Coronary artery (tissue), 2 donors: ENCODE results near the gene GSTT2.

Experiments
- DNase-seq: peaks from one replicate; pipeline ENCODE4 v3.0.0-alpha.2; 2017; ENCODE audit warnings: low spot score
- H3K27ac ChIP-seq, 2 donors: fragments of 200-600 bp; sonication (generic); one replicate each; pipeline ENCODE4 v1.5.1; 2016 to 2019
- H3K4me3 ChIP-seq: fragments of 200-600 bp; sonication (generic); 2 replicates; pipeline ENCODE4 v1.5.1; 2016; ENCODE audit warnings: mild to moderate bottlenecking, moderate library complexity
- TF ChIP-seq, protein P1 (sequence below): fragments of 200-600 bp; sonication (generic); IDR thresholded peaks from one replicate; pipeline ENCODE4 v1.5.1; 2019; ENCODE audit warnings: antibody characterized with exemption

Gene GSTT2

DNA sequence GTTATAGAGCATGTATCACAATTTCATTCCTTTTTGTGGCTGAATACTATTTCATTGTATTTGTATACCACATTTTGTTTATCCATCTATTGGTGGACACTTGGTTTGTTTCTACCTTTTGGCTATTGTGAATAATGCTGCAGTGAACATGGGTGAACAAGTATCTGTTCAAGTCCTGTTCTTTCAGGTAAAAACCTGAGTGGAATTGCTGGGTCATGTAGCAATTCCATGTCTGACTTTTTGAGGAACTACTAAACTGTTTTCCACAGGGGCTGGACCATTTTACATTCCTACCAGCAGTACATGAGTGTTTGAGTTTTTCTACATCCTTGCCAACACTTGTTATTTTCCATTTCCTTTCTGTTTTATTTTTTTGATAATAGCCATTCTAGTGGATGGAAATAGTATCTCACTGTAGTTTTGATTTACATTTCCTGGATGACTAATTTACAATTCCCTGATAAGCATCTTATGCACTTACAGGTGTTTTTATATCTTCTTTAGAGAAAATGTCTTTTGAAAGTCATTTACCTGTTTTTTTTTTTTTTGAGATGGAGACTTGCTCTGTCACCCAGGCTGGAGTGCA lies 43.4 kb downstream of the GSTT2 start:
- Histone ChIP-seq H3K4me3 (no peak overlapping the region), H3K27ac (no peak overlapping the region)
- TF ChIP-seq, protein P1, sequence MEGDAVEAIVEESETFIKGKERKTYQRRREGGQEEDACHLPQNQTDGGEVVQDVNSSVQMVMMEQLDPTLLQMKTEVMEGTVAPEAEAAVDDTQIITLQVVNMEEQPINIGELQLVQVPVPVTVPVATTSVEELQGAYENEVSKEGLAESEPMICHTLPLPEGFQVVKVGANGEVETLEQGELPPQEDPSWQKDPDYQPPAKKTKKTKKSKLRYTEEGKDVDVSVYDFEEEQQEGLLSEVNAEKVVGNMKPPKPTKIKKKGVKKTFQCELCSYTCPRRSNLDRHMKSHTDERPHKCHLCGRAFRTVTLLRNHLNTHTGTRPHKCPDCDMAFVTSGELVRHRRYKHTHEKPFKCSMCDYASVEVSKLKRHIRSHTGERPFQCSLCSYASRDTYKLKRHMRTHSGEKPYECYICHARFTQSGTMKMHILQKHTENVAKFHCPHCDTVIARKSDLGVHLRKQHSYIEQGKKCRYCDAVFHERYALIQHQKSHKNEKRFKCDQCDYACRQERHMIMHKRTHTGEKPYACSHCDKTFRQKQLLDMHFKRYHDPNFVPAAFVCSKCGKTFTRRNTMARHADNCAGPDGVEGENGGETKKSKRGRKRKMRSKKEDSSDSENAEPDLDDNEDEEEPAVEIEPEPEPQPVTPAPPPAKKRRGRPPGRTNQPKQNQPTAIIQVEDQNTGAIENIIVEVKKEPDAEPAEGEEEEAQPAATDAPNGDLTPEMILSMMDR = no peak
- no peak for DNase-seq

DNA sequence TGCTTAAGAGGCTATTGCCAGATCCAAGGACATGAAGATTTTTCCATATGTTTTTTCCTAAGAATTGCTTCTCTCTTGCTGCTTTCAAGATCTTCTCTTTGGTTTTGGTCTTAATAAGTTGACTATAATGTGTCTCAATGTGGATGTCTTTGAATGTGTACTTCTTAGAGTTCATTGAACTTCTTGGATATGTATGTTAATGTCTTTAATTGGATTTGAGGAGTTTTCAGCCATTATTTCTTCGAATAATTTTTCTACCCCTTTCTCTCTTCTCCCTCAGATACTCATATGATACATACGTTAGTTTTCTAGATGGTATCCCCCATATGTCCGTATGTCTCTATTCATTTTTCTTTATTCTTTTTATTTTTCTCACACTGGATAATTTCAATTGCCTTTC lies 44.4 kb downstream of the GSTT2 start:
- DNase-seq = no peak
- TF ChIP-seq, protein P1 = no peak
- Histone ChIP-seq H3K4me3 (no peak overlapping the region), H3K27ac (no peak overlapping the region)

DNA sequence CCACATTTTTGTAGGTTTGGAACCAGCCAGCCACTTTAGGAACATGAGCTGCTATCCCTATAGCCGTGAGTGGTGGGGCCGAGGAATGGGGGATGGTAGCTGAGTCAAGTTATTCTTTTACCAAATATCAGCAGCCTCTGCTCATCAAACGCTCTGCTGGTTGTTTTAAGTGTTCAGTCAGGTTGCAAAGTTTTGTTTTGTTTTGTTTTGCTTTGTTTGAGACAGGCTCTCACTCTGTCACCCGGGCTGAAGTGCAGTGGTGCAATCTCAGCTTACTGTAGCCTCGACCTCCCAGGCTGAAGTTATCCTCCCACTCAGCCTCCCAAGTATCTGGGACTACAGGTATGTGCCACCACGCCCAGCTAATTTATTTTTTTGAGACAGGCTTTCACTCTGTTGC lies 45.5 kb downstream of the GSTT2 start:
- TF ChIP-seq, protein P1 = no peak
- Histone ChIP-seq H3K4me3 (no peak overlapping the region), H3K27ac (no peak overlapping the region)
- no peak for DNase-seq

DNA sequence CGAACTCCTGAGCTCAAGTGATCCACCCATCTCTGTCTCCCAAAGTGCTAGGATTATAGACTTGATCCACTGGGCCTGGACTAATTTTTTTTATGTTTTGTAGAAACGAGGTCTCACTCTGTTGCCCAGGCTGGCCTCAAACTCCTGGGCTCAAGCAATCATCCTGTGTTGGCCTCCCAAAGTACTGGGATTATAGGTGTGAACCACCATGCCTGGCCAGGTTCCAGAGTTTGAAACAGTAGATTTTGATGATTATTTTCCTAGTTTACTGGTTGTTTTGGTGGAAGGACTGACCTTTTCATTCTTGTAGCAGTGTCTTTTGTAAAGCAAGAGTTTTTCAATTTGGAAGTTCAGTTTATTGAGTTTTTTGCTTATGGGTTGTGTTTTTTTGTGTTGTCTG lies 46.1 kb downstream of the GSTT2 start:
- TF ChIP-seq, protein P1 = no peak
- DNase-seq = no peak
- H3K4me3 ChIP-seq = no peak overlapping the region
- no peak overlapping the region for H3K27ac ChIP-seq

DNA sequence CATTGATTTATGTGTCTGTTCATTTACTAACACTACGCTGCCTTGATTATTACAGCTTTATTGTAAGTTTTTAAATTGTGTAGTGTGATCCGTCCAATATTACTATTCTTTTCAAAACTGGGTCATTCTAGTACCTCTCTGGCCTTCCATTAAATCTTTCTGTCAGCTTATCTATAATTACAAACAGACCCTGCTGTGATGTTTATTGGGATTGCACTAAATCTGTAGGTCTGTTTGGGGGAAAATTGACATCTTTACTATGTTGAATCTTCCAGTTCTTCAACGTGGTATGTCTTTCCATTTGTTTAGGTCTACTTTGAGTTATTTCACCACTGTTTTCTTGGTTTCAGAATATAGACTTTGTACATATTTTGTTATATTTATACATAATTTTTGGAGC lies 46.8 kb downstream of the GSTT2 start:
- no peak for DNase-seq
- TF ChIP-seq, protein P1 = no peak
- Histone ChIP-seq H3K27ac (no peak overlapping the region), H3K4me3 (no peak overlapping the region)

DNA sequence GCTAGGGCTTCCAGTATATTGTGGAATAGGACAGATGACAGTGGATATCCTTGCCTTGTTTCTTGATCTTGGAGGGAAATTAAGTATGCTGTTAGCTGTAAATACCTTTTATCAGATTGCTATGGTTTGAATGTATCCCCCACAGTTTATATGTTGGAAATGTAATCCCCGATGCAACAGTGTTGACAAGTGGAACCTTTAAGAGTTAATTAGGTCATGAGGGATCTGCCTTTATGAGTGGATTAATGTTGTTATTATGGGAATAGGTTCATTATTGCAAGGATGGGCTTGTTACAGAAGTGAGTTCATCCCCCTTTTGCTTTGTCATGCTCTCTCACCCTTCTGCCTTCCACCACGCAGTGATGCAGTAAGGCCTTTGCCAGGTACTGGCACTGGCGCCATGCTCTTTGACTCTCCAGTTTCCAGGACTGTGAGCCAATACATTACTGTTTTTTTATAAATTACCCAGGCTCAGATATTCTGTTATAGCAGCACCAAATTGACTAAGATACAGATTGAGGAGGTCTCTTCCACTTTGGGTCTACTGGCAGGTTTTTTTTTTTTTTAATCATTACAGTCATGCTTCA lies 47.5 kb downstream of the GSTT2 start:
- TF ChIP-seq, protein P1 = no peak
- Histone ChIP-seq H3K27ac (no peak overlapping the region), H3K4me3 (no peak overlapping the region)
- DNase-seq = no peak

DNA sequence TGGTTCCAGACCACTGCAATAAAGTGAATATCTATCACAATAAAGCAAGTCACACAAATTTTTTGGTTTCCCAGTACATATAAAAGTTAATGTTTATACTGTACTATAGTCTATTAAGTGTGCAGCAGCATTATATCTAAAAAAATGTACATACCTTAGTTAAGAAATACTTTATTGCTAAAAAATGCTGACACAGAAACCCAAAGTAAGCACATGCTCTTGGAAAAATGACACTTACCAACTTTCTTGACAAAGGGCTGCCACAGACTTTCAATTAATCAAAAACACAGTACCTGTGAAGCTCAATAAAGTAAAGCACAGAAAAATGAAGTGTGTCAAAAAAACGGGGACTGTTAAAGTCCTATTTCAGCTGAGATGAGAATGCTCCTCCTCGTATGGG lies 48.1 kb downstream of the GSTT2 start:
- Histone ChIP-seq H3K4me3 (no peak overlapping the region), H3K27ac (no peak overlapping the region)
- TF ChIP-seq, protein P1 = no peak
- no peak for DNase-seq
